ENCODE results near the gene SDF4.
A peak's percentile ranks its signal among the peaks of the same experiment; 100 is the strongest.

The SDF4 gene

DNA sequence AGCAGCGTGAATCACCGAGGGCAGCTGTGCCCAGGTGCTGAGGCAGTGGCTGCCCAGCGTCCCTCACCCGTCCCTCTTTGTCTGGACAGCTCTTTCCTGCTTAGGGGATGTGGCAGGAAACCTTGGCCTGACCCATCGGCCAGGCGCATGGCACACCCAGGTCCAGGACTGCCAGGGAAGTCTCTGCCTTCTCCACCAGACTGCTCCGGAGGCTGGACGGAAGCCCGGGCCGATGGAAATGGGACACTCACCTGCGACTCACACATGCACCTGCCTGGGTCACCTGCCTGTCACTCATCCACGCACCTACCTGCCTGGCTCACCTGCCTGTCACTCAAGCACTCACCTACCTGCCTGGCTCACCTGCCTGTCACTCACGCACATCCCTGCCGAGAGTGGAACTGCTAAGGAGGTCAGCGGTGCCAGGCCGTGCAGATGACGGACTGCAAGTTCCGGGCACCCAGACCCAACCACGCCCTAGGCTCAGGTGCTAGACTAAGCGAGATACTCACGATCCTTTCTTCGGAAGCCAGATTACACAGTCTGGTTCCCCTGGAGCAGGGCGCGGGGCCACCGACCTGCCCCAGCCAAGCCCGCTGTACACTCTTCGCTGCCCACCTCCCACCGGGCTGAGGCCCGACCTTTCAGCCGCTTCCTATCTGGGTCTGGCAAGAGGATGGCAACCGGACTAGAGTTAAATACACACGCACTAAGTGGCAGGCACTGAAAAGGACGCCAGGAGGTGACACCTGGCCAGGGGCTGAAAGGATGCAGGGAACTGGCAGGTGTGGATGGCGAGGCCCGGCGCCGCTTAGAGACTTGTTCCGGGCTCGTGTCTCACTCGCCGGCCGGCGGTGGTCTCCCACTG is 40.8 kb upstream of the SDF4 start:
- H3K9ac ChIP-seq (ENCODE audit: low read depth, low read length) = peak overlapping the region; percentile 86
- peak overlapping the region; percentile 67 for H3K27ac ChIP-seq (ENCODE audit: low read length)
- no peak for TF ChIP-seq EZH2 (IDR thresholded peaks at IDR 0.05; ENCODE audit: borderline replicate concordance, low read depth, low read length, severe bottlenecking)
- TF ChIP-seq CTCF (IDR thresholded peaks at IDR 0.05; ENCODE audit: borderline replicate concordance, extremely low read depth, low read length, poor library complexity, severe bottlenecking) = no peak
- DNase-seq (no peak), ATAC-seq (ENCODE audit: insufficient read depth, low read depth) (no peak)
- peaks cover 66% of the 10 kb centered on the region for H3K79me2 ChIP-seq (ENCODE audit: insufficient read depth, low read length)
- peaks cover 42% of the 10 kb centered on the region for H3K36me3 ChIP-seq (ENCODE audit: insufficient read depth, low read length)
- H4K20me1 ChIP-seq (ENCODE audit: insufficient read depth, low read length) = peaks cover 52% of the 10 kb centered on the region
- peak overlapping the region; percentile 89 to 92; a peak in 3 of 4 replicates for H3K4me3 ChIP-seq (ENCODE audit: low read depth in 1 of 2, low read length in 2 of 2)
- no peak overlapping the region for H2AFZ ChIP-seq (ENCODE audit: low read depth, low read length)
- peaks cover 43% of the 10 kb centered on the region for H3K4me1 ChIP-seq (ENCODE audit: insufficient read depth, low read length)
- no peaks in the 10 kb centered on the region for H3K9me3 ChIP-seq (ENCODE audit: insufficient read depth, low read length, severe bottlenecking)
- no peaks in the 10 kb centered on the region for H3K27me3 ChIP-seq (ENCODE audit: insufficient read depth, low read length, poor library complexity)
- H3K4me2 ChIP-seq (ENCODE audit: insufficient read depth, low read length) = peak overlapping the region; percentile 99

- ATAC-seq (ENCODE audit: insufficient read depth, low read depth) (no peak), DNase-seq (no peak)
- peaks cover 60% of the 10 kb centered on the region for H4K20me1 ChIP-seq (ENCODE audit: insufficient read depth, low read length)
- peaks cover 53% of the 10 kb centered on the region for H3K36me3 ChIP-seq (ENCODE audit: insufficient read depth, low read length)
- peak overlapping the region; percentile 99; the same call in 1 of the 2 replicates for H3K4me2 ChIP-seq (ENCODE audit: insufficient read depth, low read length)
- H3K4me1 ChIP-seq (ENCODE audit: insufficient read depth, low read length) = peaks cover 43% of the 10 kb centered on the region
- H3K27me3 ChIP-seq (ENCODE audit: insufficient read depth, low read length, poor library complexity) = no peaks in the 10 kb centered on the region
- peak overlapping the region; percentile 86; the same call in 1 of the 2 replicates for H3K9ac ChIP-seq (ENCODE audit: low read depth, low read length)
- H2AFZ ChIP-seq (ENCODE audit: low read depth, low read length) = no peak overlapping the region
- H3K9me3 ChIP-seq (ENCODE audit: insufficient read depth, low read length, severe bottlenecking) = no peaks in the 10 kb centered on the region
- H3K27ac ChIP-seq (ENCODE audit: low read length) = no peak overlapping the region
- H3K79me2 ChIP-seq (ENCODE audit: insufficient read depth, low read length) = peaks cover 77% of the 10 kb centered on the region
- H3K4me3 ChIP-seq (ENCODE audit: low read depth in 1 of 2, low read length in 2 of 2) = peak overlapping the region in 1 of 2 experiments; percentile 25; a peak in 1 of 4 replicates
- TF ChIP-seq CTCF (IDR thresholded peaks at IDR 0.05; ENCODE audit: borderline replicate concordance, extremely low read depth, low read length, poor library complexity, severe bottlenecking) (no peak), EZH2 (IDR thresholded peaks at IDR 0.05; ENCODE audit: borderline replicate concordance, low read depth, low read length, severe bottlenecking) (no peak)
Measured at GRCh38 chr1:1270813-1271212, 39.0 kb upstream of the SDF4 start.

DNA sequence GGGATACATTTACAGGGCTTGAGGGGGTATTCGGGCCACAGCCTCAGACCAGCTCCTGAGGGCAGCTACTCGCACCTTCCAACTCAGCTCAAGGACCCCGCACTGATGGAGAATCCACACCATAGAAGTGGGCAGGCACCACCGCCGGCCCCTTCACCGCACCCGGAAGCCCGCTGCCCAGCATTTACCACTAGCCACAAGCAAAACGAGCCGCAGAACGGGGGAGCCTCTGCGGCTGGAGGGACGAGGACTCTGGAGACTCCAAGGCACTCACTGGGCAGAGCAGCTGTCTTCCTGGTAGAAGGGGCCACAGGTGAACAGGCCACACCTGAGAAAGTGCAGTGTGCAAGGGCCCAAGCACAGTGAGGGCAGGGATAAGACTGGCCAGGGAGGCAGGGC is 36.5 kb upstream of the SDF4 start:
- peaks cover 77% of the 10 kb centered on the region for H3K36me3 ChIP-seq (ENCODE audit: insufficient read depth, low read length)
- peaks cover 28% of the 10 kb centered on the region for H3K4me1 ChIP-seq (ENCODE audit: insufficient read depth, low read length)
- H3K27me3 ChIP-seq (ENCODE audit: insufficient read depth, low read length, poor library complexity) = no peaks in the 10 kb centered on the region
- H2AFZ ChIP-seq (ENCODE audit: low read depth, low read length) = no peak overlapping the region
- H3K79me2 ChIP-seq (ENCODE audit: insufficient read depth, low read length) = peaks cover 82% of the 10 kb centered on the region
- ATAC-seq (ENCODE audit: insufficient read depth, low read depth) (no peak), DNase-seq (no peak)
- H3K9me3 ChIP-seq (ENCODE audit: insufficient read depth, low read length, severe bottlenecking) = no peaks in the 10 kb centered on the region
- H3K27ac ChIP-seq (ENCODE audit: low read length) = no peak overlapping the region
- peaks cover 74% of the 10 kb centered on the region for H4K20me1 ChIP-seq (ENCODE audit: insufficient read depth, low read length)
- no peak for TF ChIP-seq EZH2 (IDR thresholded peaks at IDR 0.05; ENCODE audit: borderline replicate concordance, low read depth, low read length, severe bottlenecking)
- no peak for TF ChIP-seq CTCF (IDR thresholded peaks at IDR 0.05; ENCODE audit: borderline replicate concordance, extremely low read depth, low read length, poor library complexity, severe bottlenecking)
- H3K9ac ChIP-seq (ENCODE audit: low read depth, low read length) = no peak overlapping the region
- H3K4me2 ChIP-seq (ENCODE audit: insufficient read depth, low read length) = no peak overlapping the region
- H3K4me3 ChIP-seq (ENCODE audit: low read depth in 1 of 2, low read length in 2 of 2) = no peak overlapping the region

All from DND-41 (cell line).